GM12878 (cell line): ENCODE results near the gene BCAS4. TPM values are rescaled to one million over a fixed set of nuclear protein-coding genes. Genes with fewer than 3 reads are reported as not detected.

Source experiments
- ATAC-seq: fragments of 200-7000 bp; cut with Tn5 transposase; 3 replicates; pipeline ENCODE4 v1.9.1; 2020; ENCODE audit warnings: mild to moderate bottlenecking, moderate library complexity
- BruUV-seq: library from RNA; stranded (reverse); fragments of 400-500 nt; replicated peaks from 2 replicates; lab custom pipeline; 2021; lab: Mats Ljungman, UMichigan
- CTCF ChIA-PET: fragments of 300-600 bp; sonication (Branson Sonifier 250); formaldehyde crosslinking; extraction: SDS; loops from one replicate; lab custom pipeline; 2021; ENCODE audit warnings: inconsistent platforms; lab: Yijun Ruan, JAX
- POLR2A ChIA-PET: fragments of 350-600 bp; formaldehyde crosslinking; extraction: SDS; loops from one replicate; lab custom pipeline; 2021; ENCODE audit warnings: inconsistent platforms; lab: Charles Lee
- RAD21 ChIA-PET: fragments of 300-600 bp; sonication (Branson Sonifier 250); formaldehyde crosslinking; loops from one replicate; lab custom pipeline; 2023; ENCODE audit warnings: antibody characterized with exemption; ENCODE audit not compliant: unreplicated experiment; lab: Charles Lee
- SMC1A ChIA-PET: fragments of 300-600 bp; sonication (Branson Sonifier 250); formaldehyde crosslinking; loops from one replicate; lab custom pipeline; 2023; ENCODE audit not compliant: unreplicated experiment, uncharacterized antibody; lab: Charles Lee
- DNase-seq: peaks from one replicate; pipeline ENCODE4 v3.0.0-alpha.2; 2011; ENCODE audit warnings: low read depth, low spot score
- FAIRE-seq: peaks from 3 replicates; lab custom pipeline; 2011; peaks lifted over from hg19 to GRCh38; lab: Jason Lieb, UNC
- H2AFZ ChIP-seq: 2 replicates; pipeline ENCODE4 v1.6.0; 2011; ENCODE audit warnings: low read depth, low read length, control low read depth; ENCODE audit not compliant: control insufficient read depth
- H3K27ac ChIP-seq: 2 replicates; pipeline ENCODE4 v1.5.1; 2011; ENCODE audit warnings: control low read depth; ENCODE audit not compliant: control insufficient read depth, insufficient read depth
- H3K27me3 ChIP-seq, 2 experiments: replicated peaks in 1 of 2; 2 replicates each; pipeline versions ENCODE4 v1.6.0 to v1.6.1; 2011; ENCODE audit warnings: low read length in 1 of 2; ENCODE audit not compliant: control insufficient read depth in 2 of 2, insufficient read depth in 2 of 2
- H3K36me3 ChIP-seq, 2 experiments: 2 replicates each; pipeline ENCODE4 v1.5.1; 2011; ENCODE audit warnings: low read length in 1 of 2; ENCODE audit not compliant: control insufficient read depth in 2 of 2, insufficient read depth in 2 of 2
- H3K4me1 ChIP-seq: 2 replicates; pipeline ENCODE4 v1.6.1; 2011; ENCODE audit warnings: mild to moderate bottlenecking, low read length, moderate library complexity, mixed read lengths; ENCODE audit not compliant: control insufficient read depth, insufficient read depth
- H3K4me2 ChIP-seq: 2 replicates; pipeline ENCODE4 v1.6.0; 2011; ENCODE audit warnings: control low read depth; ENCODE audit not compliant: control insufficient read depth, insufficient read depth
- H3K4me3 ChIP-seq: fragments of 200-600 bp; sonication (generic); 2 replicates; pipeline ENCODE4 v1.5.1; 2016
- H3K79me2 ChIP-seq: 2 replicates; pipeline ENCODE4 v1.6.0; 2011; ENCODE audit warnings: low read length; ENCODE audit not compliant: control insufficient read depth, insufficient read depth
- H3K9ac ChIP-seq: 2 replicates; pipeline ENCODE4 v1.8.0; 2011; ENCODE audit warnings: low read length, control low read depth, mixed read lengths; ENCODE audit not compliant: control insufficient read depth, insufficient read depth
- H3K9me3 ChIP-seq: replicated peaks from 3 replicates; pipeline ENCODE4 v1.5.1; 2011; ENCODE audit warnings: mild to moderate bottlenecking, low read length; ENCODE audit not compliant: control insufficient read depth, insufficient read depth
- H4K20me1 ChIP-seq: 2 replicates; pipeline ENCODE4 v1.6.0; 2011; ENCODE audit not compliant: control insufficient read depth, insufficient read depth
- BCLAF1 ChIP-seq: fragments of 450-650 bp; IDR thresholded peaks from 2 replicates; pipeline ENCODE4 v1.6.1; 2017; ENCODE audit warnings: antibody characterized with exemption, mild to moderate bottlenecking, moderate library complexity
- CBX5 ChIP-seq: sonication (generic); IDR thresholded peaks from 2 replicates; pipeline ENCODE4 v1.6.1; 2016; ENCODE audit warnings: low read depth, moderate library complexity, mild to moderate bottlenecking, inconsistent platforms
- CHD2 ChIP-seq: IDR thresholded peaks from 2 replicates; pipeline ENCODE4 v1.6.1; 2011; ENCODE audit warnings: low read depth, low read length, improper control_type of control experiment, borderline replicate concordance
- EED ChIP-seq: sonication (generic); IDR thresholded peaks from 2 replicates; pipeline ENCODE4 v1.6.1; 2016; ENCODE audit warnings: antibody characterized with exemption, low read depth
- HCFC1 ChIP-seq: fragments of 150-350 bp; IDR thresholded peaks from 2 replicates; pipeline ENCODE4 v1.6.1; 2014; ENCODE audit warnings: low read length
- IRF5 ChIP-seq: fragments of 450-650 bp; IDR thresholded peaks from 2 replicates; pipeline ENCODE4 v1.6.1; 2017; ENCODE audit warnings: borderline replicate concordance
- JUNB ChIP-seq: IDR thresholded peaks from 2 replicates; pipeline ENCODE4 v1.6.1; 2016; ENCODE audit warnings: antibody characterized with exemption, mild to moderate bottlenecking
- MYB ChIP-seq: fragments of 150-350 bp; IDR thresholded peaks from 2 replicates; pipeline ENCODE4 v1.6.1; 2014; ENCODE audit warnings: mild to moderate bottlenecking, low read depth, low read length, borderline replicate concordance
- RAD51 ChIP-seq: fragments of 450-650 bp; IDR thresholded peaks from 2 replicates; pipeline ENCODE4 v1.6.1; 2016; ENCODE audit warnings: moderate library complexity, mild to moderate bottlenecking, inconsistent platforms
- SRF ChIP-seq, 2 experiments: IDR thresholded peaks; 2 replicates each; pipeline ENCODE4 v1.6.1; 2011; ENCODE audit warnings: low read depth in 2 of 2, low read length in 2 of 2, mild to moderate bottlenecking in 1 of 2, moderate library complexity in 1 of 2
- ZBTB40 ChIP-seq: fragments of 450-650 bp; IDR thresholded peaks from 2 replicates; pipeline ENCODE4 v1.6.1; 2016; ENCODE audit warnings: mild to moderate bottlenecking, moderate library complexity, borderline replicate concordance
- ZNF207 ChIP-seq: fragments of 450-650 bp; IDR thresholded peaks from 2 replicates; pipeline ENCODE4 v1.6.1; 2014; ENCODE audit warnings: antibody characterized with exemption, mild to moderate bottlenecking, borderline replicate concordance
- WGBS: methylation state at CpG from one replicate; pipeline ENCODE4 v1.1.6; 2016; ENCODE audit warnings: low lambda C conversion rate; ENCODE audit not compliant: insufficient replicate concordance, insufficient coverage; ENCODE audit errors: missing lambda C conversion rate; 5-methylcytosine and 5-hydroxymethylcytosine counted together
- in situ Hi-C: fragments of 300-500 bp; cut with MboI; formaldehyde crosslinking; loops from 9 replicates; pipeline ENCODE4 v1.14.3; 2018; ENCODE audit warnings: mixed read lengths
- intact Hi-C: fragments of 100-400 bp; cut with micrococcal nuclease; formaldehyde crosslinking; loops from one replicate; pipeline ENCODE4 v1.14.2; 2022; ENCODE audit not compliant: unreplicated experiment
- polyA plus RNA-seq, 11 experiments: library from polyadenylated mRNA; depleted of rRNA in 4 of 11; unstranded in 6 of 11; stranded (reverse) in 5 of 11; fragments of >200 nt; fragmentation: Nextera tagmentation in 4 of 11; fragmentation: Illumina TruSeq in 1 of 11; extraction: Ambion mirVana in 4 of 11; extraction: Trizol in 1 of 11; gene quantifications; 1 replicate in 1 of 11; 2 replicates in 10 of 11; pipeline versions ENCODE4 v1.2.1 to v1.2.3, GENCODE V29; 2011 to 2016; ENCODE audit warnings: inconsistent platforms in 2 of 11, missing spikeins in 2 of 11, low read depth in 1 of 11
- total RNA-seq, 4 experiments: library from RNA; depleted of rRNA in 3 of 4; stranded (reverse); fragments of >200 nt in 3 of 4; fragmentation: Illumina TruSeq in 1 of 4; extraction: Trizol in 1 of 4; gene quantifications; 2 replicates each; pipeline versions ENCODE4 v1.2.1 to v1.2.3, GENCODE V29; 2013 to 2021

The BCAS4 gene
- total and polyA plus RNA-seq, 10 of the 15 experiments (the other 5 are each of a cell fraction or from before 2014, with no cell fraction given) = 14.8 to 214 (median 65.3) TPM

GRCh38 chr20:50924261-50924920, 129.5 kb downstream of the BCAS4 start:
- WGBS = 76% methylated on average over 2 of the region's 2 CpGs
- Histone ChIP-seq H4K20me1 (no peaks in the 10 kb centered on the region; the same call in 1 of the 2 replicates), H3K4me2 (peak overlapping the region; percentile 18; the same call in 1 of the 2 replicates), H3K27ac (no peak overlapping the region), H3K9ac (no peak overlapping the region), H3K79me2 (peaks cover 97% of the 10 kb centered on the region), H3K36me3 (peaks cover 2 to 29% of the 10 kb centered on the region in 2 experiments), H3K4me1 (peaks cover 4% of the 10 kb centered on the region), H3K27me3 (no peaks in the 10 kb centered on the region), H3K4me3 (no peak overlapping the region), H2AFZ (no peak overlapping the region), H3K9me3 (no peaks in the 10 kb centered on the region)
- no TSS peak for BruUV-seq
- no peak for ATAC-seq
- RAD21 ChIA-PET = interaction anchor here (0.9 to 2.9 kb wide), 6 partner anchors 8 to 130 kb away, joined by 3 to 8 read pairs (median 4); no protein-coding TSS in a partner anchor
- intact Hi-C loops (no loop called here), in situ Hi-C loops (no loop called here)
- SMC1A ChIA-PET = interaction anchor here (0.8 to 7.6 kb wide), 10 partner anchors 9 to 399 kb away, joined by 3 to 54 read pairs (median 4); partner anchors contain the start of gene BCAS4
- DNase-seq = no peak
- POLR2A ChIA-PET = interaction anchor here (0.9 to 3.9 kb wide), 2 partner anchors 9 to 130 kb away, joined by 3 to 26 read pairs; partner anchors contain the start of gene BCAS4
- CTCF ChIA-PET = interaction anchor here (1.0 to 13.0 kb wide), 8 partner anchors 8 to 130 kb away, joined by 3 to 336 read pairs (median 26); partner anchors contain the start of gene BCAS4
- no peak for FAIRE-seq
- TF ChIP-seq HCFC1 (no peak), BCLAF1 (no peak), EED (no peak), JUNB (no peak), RAD51 (no peak), MYB (no peak), SRF (IDR thresholded peaks at IDR 0.05; ENCODE audit: low read depth in 2 of 2, low read length in 2 of 2) (no peak), IRF5 (no peak), ZBTB40 (no peak), ZNF207 (no peak), CBX5 (no peak), CHD2 (no peak)
